Stimulated activated CD4-positive, alpha-beta T cell treated with anti-CD3 and anti-CD28 coated beads, Interleukin-1b, Interleukin-23, amount 100 ng/mL, for 48 hours (primary cell): ENCODE data around the gene IL7R.
A peak's percentile ranks its signal among the peaks of the same experiment; 100 is the strongest.
"Not testable (repeated sequence)": the region's sequence is repeated elsewhere in the genome, so short reads cannot be mapped to it uniquely, and the experiment has no call there.

Source experiments
- DNase-seq: peaks from one replicate; pipeline ENCODE4 v3.0.0-alpha.2; 2020

IL7R gene

DNA sequence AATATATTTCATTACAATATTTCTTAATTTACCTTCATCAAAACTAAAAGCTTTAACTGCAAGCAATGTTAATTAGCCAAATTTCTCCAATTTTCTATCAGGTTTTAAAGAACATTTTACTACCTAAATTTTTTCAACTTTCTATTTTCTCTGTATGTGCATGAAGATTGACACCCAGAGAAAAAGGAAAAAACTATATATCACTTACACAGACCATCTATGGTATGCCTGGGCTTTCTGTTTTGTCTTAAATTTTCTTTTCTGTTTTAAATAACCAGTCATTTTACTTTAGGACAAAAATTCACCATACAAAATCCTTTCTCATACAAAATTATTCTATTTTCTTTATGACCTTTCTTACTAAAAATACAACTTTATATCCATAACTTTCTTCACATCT, 13.8 kb upstream of the IL7R start:
- no peak for DNase-seq

GRCh38 chr5:35845508-35845907, 11.2 kb upstream of the IL7R start:
- not testable (repeated sequence) for DNase-seq

DNA sequence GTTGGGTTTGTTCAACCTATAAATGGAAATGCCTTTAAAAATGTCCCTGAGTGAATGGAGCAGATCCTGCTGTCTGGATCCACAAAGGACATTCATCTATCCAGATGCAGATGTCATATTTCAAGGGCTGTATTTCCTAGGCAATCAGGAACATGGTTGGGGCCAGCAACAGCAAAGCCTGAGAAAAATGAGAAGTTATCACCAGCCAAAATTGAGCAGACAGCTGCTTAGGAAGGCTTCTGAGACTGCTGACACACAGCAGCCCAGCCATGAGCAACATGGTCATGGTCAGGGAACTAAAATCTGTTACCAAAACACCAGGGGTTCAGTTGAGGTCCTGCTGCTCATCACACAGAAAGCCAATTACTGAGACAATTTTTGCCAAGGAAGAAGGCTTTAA, 9.2 kb upstream of the IL7R start:
- no peak for DNase-seq

GRCh38 chr5:35847961-35848360, 8.7 kb upstream of the IL7R start:
- no peak for DNase-seq

- DNase-seq, result no peak
These were observed 6.8 kb upstream of the IL7R start for GRCh38 chr5:35849860-35850259.

DNA sequence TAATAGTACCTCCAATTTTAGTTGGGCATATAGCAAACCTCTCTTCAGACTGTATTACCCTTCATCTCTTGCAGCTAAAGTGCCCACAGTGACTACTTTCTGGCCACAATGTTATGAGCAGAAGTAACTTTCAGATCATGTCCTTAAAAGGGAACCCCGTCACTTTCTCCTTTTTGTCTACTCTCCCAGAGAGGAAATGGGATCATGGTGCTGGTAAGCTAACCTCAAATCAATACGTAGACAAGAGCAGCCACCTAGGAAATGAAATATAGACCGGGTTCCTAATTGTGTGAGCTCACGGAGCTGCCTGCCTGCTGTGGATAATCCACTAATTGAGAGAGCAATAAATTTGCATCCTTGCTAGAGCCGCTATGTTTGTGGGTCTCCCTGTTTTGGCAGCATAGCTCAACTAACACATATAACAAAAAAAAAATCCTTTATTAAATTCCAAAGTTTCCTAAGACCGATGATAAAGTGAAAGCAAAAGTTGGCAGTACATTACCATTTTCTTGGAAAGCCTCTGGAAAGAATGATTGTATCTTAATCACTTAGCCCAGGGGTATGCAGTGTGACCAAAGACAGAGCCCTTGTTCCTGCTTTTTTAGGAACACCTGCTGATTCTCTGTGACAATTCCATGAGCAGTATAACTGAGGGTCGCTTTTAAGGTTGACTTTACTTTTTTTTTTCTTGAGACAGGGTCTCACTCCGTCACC, 5.6 kb upstream of the IL7R start:
- no peak for DNase-seq

GRCh38 chr5:35852084-35852734, 4.5 kb upstream of the IL7R start:
- peak; percentile 67 for DNase-seq

GRCh38 chr5:35852773-35853172, 3.9 kb upstream of the IL7R start:
- DNase-seq, result no peak

GRCh38 chr5:35853631-35854030, 3.1 kb upstream of the IL7R start:
- peak; percentile 83 for DNase-seq

GRCh38 chr5:35854248-35854647, 2.4 kb upstream of the IL7R start:
- DNase-seq, result peak; percentile 66

DNA sequence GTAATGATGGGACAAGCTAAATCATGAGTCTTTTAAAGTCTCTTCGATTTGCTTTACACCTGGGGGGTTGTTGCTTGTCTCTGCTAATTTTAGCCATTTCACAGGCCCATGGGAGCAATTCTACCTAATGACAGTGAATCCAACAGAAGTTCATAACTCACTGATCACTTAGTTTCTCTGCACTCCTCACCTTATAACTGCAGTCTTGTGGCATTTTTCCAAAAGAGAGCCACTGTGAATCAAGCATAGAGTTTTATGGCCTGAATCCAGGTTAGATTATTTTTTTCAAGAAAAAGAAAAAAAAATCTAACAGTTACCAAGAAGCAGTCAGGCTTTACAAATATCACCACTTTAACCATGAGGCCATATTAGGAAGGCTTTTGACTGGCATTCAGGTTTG, 1.5 kb upstream of the IL7R start:
- DNase-seq, result no peak

- DNase-seq, result not testable (repeated sequence)
These were observed 416 bp upstream of the IL7R start for GRCh38 chr5:35856186-35856764.

GRCh38 chr5:35857606-35858205, 1.0 kb downstream of the IL7R start:
- no peak for DNase-seq

DNA sequence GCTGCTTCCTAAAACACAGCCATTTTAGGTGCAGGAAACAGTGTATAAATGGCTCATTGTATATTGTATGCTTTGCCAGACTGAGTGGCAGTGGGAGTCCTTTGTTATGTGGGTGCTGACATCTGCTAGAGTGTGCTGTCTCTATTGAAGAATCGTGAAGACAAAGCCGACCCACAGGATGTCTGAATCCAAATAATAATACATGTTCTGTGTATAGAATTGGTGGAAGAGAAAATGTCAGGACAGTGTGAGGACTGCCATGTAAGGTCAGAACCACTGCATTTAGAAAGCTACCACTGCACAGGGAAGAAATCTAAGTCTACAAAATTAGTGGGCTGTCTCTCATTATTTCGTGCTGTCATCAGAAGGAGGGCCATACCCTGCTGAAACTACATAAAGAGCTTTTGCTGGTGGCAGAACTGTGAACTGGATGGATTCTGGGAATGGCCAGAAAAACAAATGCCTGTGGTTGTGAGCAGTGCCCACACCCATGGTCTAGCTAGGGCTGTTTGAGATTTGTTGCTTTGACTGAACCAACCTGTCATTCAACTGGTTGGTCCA, 2.5 kb downstream of the IL7R start:
- no peak for DNase-seq

DNA sequence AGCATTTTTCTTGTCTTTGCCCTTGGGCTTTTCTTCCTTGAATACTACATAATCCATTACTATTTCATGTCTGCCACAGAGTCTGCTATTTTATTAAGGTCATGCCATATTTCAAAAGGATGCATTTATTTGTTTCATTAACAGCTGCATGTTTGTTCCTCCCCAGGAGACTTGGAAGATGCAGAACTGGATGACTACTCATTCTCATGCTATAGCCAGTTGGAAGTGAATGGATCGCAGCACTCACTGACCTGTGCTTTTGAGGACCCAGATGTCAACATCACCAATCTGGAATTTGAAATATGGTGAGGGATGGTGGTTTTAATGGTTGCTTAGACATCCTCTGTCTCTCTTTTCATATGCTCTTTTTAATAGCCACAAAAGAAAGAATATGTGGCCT, 4.0 kb downstream of the IL7R start:
- no peak for DNase-seq

DNA sequence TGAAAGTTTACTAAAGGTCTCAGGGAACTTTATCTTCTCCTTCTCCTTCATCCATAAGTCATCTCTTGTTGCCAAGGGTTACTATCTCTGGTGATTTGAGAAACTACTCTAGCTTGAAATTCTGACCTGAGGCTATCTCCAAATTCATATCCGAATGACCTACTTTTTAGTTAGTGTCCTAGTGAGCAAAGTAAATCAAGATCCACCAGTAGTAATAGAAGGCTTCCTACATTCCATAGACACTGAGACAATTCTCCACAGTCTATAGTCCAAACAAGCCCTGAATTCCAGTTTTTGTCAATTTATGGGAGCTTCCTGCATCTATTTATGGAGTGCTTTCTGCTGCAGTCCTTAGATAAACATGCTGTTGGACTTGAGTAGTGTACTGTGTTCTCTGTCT, 5.0 kb downstream of the IL7R start:
- no peak for DNase-seq

- DNase-seq, result no peak
These were observed 5.4 kb downstream of the IL7R start for GRCh38 chr5:35862126-35862525.

DNA sequence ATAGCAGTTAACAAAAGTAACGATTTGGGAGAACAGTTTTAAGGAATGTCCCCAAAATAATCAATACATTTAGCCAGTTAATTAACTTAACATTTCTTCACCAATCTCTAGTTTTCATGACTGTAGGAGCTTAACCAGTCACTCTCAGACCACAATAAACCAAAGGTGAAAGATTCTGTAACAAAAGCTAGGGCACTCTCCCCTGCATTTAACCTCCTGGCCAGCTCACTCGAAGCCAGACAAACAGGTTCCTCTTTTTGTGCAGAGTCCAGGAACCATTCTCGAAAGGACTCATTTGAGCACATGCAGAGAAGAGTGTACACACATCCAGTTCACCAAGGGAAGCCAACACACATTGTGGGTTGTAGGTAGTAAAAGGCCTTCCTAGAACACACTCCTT, 6.5 kb downstream of the IL7R start:
- peak; percentile 44 for DNase-seq

- no peak for DNase-seq
These were observed 11.3 kb downstream of the IL7R start for GRCh38 chr5:35867998-35868397.

DNA sequence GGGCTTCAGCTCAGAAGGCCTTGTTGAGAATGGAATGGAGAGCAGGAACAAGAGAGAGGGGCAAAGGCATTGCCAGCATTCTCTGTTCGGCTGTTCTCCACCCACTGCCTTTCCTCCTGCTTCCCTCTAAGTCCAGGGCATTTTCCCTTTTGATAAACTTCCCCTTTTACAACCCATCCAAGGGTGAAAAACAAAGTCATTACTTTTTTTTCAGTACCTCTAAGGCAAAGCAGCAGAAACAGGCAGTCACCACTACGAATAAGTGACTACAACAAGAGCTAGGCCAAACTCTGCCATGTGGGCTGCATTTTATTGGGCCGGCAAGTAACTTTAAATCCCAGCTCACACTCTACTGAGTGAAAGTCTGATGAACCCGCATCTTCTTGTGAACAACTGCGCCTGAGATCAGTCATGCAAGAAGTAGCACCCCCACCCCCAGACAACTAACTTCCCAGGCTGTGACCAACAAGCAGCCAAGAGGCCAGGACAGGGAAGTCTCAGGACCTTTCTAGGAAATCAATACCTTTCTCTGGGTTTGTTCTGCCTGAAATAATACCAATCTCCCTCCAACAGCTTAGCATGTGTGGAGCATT, 13.1 kb downstream of the IL7R start:
- no peak for DNase-seq

- no peak for DNase-seq
These were observed 13.9 kb downstream of the IL7R start for GRCh38 chr5:35870605-35871004.

GRCh38 chr5:35876454-35876853, 19.8 kb downstream of the IL7R start:
- DNase-seq, result no peak

DNA sequence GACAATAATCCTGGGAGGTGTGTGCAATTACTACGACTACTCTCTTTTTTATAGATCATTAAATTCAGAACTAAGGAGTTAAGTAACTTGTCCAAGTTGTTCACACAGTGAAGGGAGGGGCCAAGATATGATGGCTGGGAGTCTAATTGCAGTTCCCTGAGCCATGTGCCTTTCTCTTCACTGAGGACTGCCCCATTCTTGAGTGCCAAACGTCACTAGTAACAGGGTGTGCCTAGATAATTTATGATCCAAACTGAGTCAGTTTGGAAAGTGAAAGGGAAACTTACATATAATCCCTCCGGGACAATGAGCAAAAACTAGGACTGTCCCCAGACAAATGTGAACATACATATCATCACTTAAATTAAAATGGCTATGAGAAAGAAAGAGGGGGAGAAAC, 20.2 kb downstream of the IL7R start:
- DNase-seq, result no peak
